SJCRH30 (cell line): ENCODE measurements around the gene TRABD2B. TPM values are rescaled to one million over a fixed set of nuclear protein-coding genes. Genes with fewer than 3 reads are reported as not detected.

ENCODE experiments used
- DNase-seq, 2 experiments: peaks; one replicate each; pipeline ENCODE4 v3.0.0-alpha.2; 2015 to 2020
- H3K27ac ChIP-seq: fragments of 250-450 bp; sonication (Bioruptor Pico); 2 replicates; pipeline ENCODE4 v1.5.1; 2020; ENCODE audit warnings: mild to moderate bottlenecking, moderate library complexity
- H3K27me3 ChIP-seq: fragments of 250-450 bp; sonication (Bioruptor Pico); 2 replicates; pipeline ENCODE4 v1.5.1; 2020; ENCODE audit warnings: mild to moderate bottlenecking, moderate library complexity
- H3K36me3 ChIP-seq: fragments of 250-450 bp; sonication (Bioruptor Pico); 2 replicates; pipeline ENCODE4 v1.5.1; 2020; ENCODE audit warnings: mild to moderate bottlenecking, moderate library complexity
- H3K4me1 ChIP-seq: fragments of 250-450 bp; sonication (Bioruptor Pico); 2 replicates; pipeline ENCODE4 v1.5.1; 2020; ENCODE audit warnings: mild to moderate bottlenecking, moderate library complexity
- H3K4me3 ChIP-seq: fragments of 250-450 bp; sonication (Bioruptor Pico); 2 replicates; pipeline ENCODE4 v1.5.1; 2020; ENCODE audit warnings: mild to moderate bottlenecking, moderate library complexity
- H3K9me3 ChIP-seq: fragments of 250-450 bp; sonication (Bioruptor Pico); replicated peaks from 2 replicates; pipeline ENCODE4 v1.5.1; 2020; ENCODE audit warnings: mild to moderate bottlenecking, moderate library complexity
- total RNA-seq: library from RNA; depleted of rRNA; stranded (reverse); fragments of >200 nt; shearing (Covaris generic); gene quantifications from 2 replicates; pipeline ENCODE4 v1.2.3, GENCODE V29; 2014

TRABD2B gene
- total RNA-seq, 1 experiment from 2014 or later, result 1.1 TPM

DNA sequence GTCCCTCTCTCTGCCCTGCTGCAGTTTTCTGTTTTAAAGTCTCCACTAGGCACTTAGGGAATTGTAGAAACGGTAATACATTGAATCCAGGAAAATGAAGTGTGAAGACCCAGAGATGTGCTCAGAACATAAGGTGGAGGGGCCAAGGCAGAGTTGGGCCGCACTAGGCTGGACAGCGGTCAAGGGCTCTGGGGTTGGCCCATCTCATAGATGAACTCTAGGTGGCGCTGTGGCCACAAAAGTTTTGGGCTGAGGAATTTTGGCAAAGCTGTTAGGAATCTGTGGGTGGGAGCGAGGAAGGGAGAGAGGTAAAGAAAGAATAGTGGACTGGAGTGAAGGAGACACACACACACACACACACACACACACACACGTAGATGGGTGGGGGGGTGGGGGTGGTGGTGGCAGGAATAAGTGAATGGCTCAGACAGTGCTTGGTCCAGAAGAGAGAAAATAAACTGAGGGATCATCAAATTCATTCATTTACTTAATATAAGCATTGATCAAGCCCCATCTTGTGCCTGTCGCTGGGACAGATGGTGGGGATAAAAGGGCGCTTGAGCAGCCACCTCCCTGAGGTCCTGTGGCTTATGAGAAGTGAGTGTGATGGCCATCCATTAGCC, 258.5 kb downstream of the TRABD2B start:
- peak; percentile 71 to 91 for DNase-seq
- H3K9me3 ChIP-seq, result peaks cover 17% of the 10 kb centered on the region; the same call in 1 of the 2 replicates
- H3K27me3 ChIP-seq, result no peaks in the 10 kb centered on the region
- no peak overlapping the region for H3K27ac ChIP-seq
- no peaks in the 10 kb centered on the region for H3K36me3 ChIP-seq
- no peak overlapping the region for H3K4me3 ChIP-seq
- no peaks in the 10 kb centered on the region for H3K4me1 ChIP-seq

DNA sequence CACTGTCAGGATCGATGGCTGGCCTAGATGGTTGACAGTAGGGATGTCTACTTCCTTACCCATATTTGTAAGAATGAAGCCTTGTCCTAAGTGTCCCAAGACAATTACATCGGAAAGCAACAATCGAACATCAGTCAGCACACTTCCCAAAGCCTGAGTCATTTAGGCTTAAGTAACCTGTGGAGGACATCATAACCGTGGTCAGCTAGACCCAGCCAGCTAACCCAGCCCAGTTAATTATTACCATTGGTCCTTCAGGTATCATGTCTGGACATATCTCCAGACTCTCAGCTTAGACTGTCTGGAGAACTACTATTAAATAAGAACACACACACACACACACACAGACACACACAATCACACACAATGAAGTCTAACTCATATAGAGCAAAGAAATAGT, 264.7 kb downstream of the TRABD2B start:
- no peaks in the 10 kb centered on the region for H3K36me3 ChIP-seq
- no peak for DNase-seq
- no peaks in the 10 kb centered on the region for H3K27me3 ChIP-seq

DNA sequence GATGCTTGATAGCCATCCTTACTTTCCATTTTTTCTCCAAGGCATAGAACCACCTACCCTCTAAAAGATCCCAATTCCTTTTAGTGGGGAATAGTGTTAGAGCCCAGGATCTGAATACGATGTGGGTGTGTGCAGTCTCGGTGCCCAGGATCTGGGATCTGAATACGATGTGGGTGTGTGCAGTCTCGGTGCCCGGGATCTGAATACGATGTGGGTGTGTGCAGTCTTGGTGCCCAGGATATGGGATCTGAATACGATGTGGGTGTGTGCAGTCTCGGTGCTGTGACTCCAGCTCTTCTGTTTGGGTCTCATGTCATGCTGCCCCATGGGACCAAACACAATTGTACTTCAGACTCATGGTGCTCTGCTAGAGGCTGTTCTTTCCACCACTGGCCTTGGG, 265.5 kb downstream of the TRABD2B start:
- Histone ChIP-seq H3K36me3 (no peaks in the 10 kb centered on the region), H3K27me3 (no peaks in the 10 kb centered on the region), H3K27ac (no peak overlapping the region), H3K4me1 (no peaks in the 10 kb centered on the region), H3K9me3 (no peaks in the 10 kb centered on the region), H3K4me3 (no peak overlapping the region)
- no peak for DNase-seq

More for the DNA sequence above, 264.7 kb downstream of the TRABD2B start:
- no peak overlapping the region for H3K4me3 ChIP-seq
- H3K27ac ChIP-seq, result no peak overlapping the region
- no peaks in the 10 kb centered on the region for H3K9me3 ChIP-seq
- no peaks in the 10 kb centered on the region for H3K4me1 ChIP-seq

DNA sequence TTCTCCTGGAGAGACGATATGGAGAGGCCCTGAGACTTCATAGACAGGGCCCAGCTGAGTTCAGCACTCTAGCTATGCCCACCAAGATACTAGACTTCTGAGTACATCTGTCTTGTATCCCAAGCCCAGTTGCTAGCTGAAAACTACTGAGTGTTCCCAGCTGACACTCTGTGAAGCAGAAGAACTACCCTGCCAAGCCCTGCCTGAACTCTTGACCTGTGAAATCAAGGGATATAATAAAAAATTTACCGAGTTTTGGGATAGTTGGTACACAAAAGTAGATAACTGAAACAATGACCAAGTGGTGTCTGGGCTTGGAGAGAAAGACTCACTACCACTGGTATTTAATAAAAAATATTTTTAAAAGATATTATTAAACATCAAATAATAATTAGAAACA, 267.5 kb downstream of the TRABD2B start:
- no peak overlapping the region for H3K27ac ChIP-seq
- no peaks in the 10 kb centered on the region for H3K9me3 ChIP-seq
- no peaks in the 10 kb centered on the region for H3K27me3 ChIP-seq
- H3K4me1 ChIP-seq, result 0 out of 2 replicates have a peak, but pooled peaks cover 4% of the 10 kb centered on the region
- H3K4me3 ChIP-seq, result no peak overlapping the region
- no peak for DNase-seq
- no peaks in the 10 kb centered on the region for H3K36me3 ChIP-seq

GRCh38 chr1:47727697-47728085, 269.5 kb downstream of the TRABD2B start:
- Histone ChIP-seq H3K36me3 (no peaks in the 10 kb centered on the region), H3K4me3 (no peak overlapping the region), H3K9me3 (no peaks in the 10 kb centered on the region), H3K4me1 (0 out of 2 replicates have a peak, but pooled peaks cover 4% of the 10 kb centered on the region), H3K27me3 (no peaks in the 10 kb centered on the region), H3K27ac (no peak overlapping the region)
- DNase-seq, result no peak

DNA sequence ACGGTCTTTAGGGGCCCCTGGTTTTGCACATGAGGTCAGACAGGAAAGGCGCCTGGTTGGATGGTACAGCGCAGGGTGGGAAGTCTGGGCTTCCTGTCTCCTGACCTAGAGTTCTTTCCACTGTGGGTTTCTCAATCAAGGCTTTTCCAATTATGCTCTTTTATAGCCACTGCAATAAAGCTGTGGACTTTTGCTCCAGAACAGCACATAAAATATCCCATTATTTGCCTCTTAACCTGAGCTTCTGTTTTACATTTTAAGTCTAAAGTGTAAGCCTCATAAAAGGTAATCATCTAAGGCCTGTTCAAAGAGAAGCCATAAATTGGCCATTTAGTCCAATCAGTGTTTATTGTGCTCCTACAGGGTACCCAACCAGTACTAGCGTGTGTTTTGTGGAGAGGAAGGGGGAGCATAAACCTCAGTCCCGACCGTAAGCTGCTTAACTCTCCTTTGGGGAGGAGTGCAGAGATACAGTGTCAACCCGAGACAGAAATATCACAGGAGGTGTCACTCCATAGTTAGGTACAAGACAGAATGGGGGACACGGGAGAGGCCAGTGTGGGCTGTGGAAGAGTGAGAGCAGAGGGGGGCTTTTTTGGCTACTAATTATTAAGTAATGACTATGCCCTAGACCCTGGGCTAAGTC, 270.0 kb downstream of the TRABD2B start:
- Histone ChIP-seq H3K4me3 (no peak overlapping the region), H3K27ac (no peak overlapping the region), H3K36me3 (no peaks in the 10 kb centered on the region), H3K9me3 (no peaks in the 10 kb centered on the region), H3K4me1 (0 out of 2 replicates have a peak, but pooled peaks cover 4% of the 10 kb centered on the region), H3K27me3 (no peaks in the 10 kb centered on the region)
- no peak for DNase-seq

DNA sequence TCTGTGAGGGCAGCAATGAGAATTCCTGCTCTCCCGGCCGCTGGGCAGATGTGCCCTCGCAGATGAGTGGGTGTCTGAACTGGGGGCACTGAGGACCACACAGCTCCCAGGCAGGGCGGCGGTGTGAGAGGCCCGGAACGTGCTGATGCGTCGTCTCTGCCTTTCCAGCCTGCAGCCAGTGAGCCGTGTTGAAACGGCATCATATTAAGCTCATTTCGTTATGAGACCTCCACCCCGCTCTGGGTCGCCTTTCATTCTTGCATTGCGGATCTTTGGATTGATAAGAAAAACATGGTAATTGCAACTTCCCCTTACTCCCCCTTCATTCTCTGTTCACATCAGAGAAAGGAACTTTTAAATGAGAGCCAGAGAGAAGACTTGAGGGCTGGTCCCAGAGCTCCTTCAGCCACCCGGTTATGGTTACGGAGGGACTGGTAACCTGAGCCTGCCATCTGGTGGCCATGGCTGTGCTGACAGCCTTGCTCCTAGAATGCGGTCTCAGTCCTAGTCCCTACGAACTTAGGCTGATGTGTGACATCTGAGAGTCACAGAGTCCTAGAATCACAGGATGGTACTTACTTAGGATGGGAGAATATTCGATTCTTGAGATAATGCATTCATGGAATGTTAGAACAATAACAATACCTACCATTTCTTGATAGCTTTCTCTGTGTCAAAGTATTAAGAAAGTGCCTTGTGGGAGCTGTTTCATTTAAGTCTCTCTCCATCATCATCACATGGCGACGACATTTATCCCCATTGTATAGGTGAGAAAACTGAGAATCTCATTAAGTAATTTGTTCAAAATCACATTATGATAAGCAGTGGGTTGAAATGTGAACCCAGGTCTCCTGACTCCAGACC, 271.0 kb downstream of the TRABD2B start:
- Histone ChIP-seq H3K36me3 (no peaks in the 10 kb centered on the region), H3K9me3 (no peaks in the 10 kb centered on the region), H3K27ac (no peak overlapping the region; the same call in 1 of the 2 replicates), H3K27me3 (no peaks in the 10 kb centered on the region), H3K4me1 (0 out of 2 replicates have a peak, but pooled peaks cover 4% of the 10 kb centered on the region), H3K4me3 (peak overlapping the region; percentile 28)
- peak; percentile 87 to 95 for DNase-seq

GRCh38 chr1:47725511-47725991, 271.6 kb downstream of the TRABD2B start:
- Histone ChIP-seq H3K27me3 (no peaks in the 10 kb centered on the region), H3K9me3 (no peaks in the 10 kb centered on the region)

DNA sequence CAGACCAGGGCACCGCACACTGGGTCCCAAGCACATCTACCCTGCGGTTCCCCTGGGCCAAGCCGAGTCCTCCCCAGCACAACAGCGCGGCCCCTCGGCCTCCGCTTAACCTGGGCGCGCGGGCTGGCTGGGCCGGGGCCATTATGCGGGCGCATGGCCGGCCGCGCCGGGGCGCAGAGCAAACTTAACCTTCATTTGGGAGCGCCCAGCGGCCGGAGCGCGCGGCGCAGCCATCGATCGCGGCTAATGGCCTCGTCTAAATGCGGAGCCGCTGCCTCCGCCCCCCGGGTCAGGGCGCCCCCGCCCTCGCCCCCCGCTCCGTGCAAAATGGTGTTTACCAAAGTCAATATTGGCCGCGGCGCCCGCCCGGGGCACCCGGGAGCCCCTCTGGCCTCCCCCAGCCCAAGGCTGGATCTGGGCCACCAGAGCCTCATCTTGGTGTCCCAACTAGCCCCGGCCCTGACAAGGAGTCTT, 272.1 kb downstream of the TRABD2B start:
- no peaks in the 10 kb centered on the region for H3K36me3 ChIP-seq
- no peak for DNase-seq
- H3K9me3 ChIP-seq, result no peaks in the 10 kb centered on the region
- no peak overlapping the region for H3K4me3 ChIP-seq
- H3K27ac ChIP-seq, result no peak overlapping the region
- no peaks in the 10 kb centered on the region for H3K27me3 ChIP-seq
- H3K4me1 ChIP-seq, result 0 out of 2 replicates have a peak, but pooled peaks cover 4% of the 10 kb centered on the region

More at GRCh38 chr1:47725511-47725991, 271.6 kb downstream of the TRABD2B start:
- Histone ChIP-seq H3K27ac (no peak overlapping the region; the same call in 1 of the 2 replicates), H3K4me3 (peak overlapping the region; percentile 28), H3K4me1 (0 out of 2 replicates have a peak, but pooled peaks cover 4% of the 10 kb centered on the region), H3K36me3 (no peaks in the 10 kb centered on the region)
- no peak for DNase-seq

DNA sequence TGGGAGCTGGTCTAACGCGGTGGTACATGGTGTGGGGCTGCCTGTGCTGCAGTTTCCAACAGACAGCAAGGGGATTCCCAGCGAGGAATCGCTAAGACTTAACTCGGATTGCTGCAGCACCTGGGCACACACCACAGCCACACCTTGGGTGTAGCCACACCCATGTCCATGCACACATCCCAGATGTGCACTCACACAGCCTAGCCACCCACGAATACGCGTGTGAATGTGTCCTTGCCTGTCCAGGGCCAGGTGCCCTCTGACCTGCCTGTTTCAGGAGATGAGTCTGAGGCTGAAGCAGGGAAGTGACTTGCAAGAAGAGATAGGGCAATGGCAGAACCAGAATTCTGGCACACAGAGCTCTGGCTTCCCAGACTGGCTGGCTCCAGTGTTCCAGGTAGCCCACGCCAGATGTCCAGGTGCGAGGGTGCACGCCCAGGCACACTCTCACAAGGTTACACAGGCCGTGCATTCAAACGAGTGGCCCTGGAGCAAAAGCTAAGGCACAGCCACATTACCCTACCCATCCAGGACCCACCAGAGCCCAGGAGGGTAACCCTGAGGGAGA, 272.7 kb downstream of the TRABD2B start:
- H3K4me3 ChIP-seq, result no peak overlapping the region
- DNase-seq, result no peak
- no peaks in the 10 kb centered on the region for H3K9me3 ChIP-seq
- H3K27ac ChIP-seq, result no peak overlapping the region
- H3K27me3 ChIP-seq, result no peaks in the 10 kb centered on the region
- H3K4me1 ChIP-seq, result 0 out of 2 replicates have a peak, but pooled peaks cover 4% of the 10 kb centered on the region
- H3K36me3 ChIP-seq, result no peaks in the 10 kb centered on the region

DNA sequence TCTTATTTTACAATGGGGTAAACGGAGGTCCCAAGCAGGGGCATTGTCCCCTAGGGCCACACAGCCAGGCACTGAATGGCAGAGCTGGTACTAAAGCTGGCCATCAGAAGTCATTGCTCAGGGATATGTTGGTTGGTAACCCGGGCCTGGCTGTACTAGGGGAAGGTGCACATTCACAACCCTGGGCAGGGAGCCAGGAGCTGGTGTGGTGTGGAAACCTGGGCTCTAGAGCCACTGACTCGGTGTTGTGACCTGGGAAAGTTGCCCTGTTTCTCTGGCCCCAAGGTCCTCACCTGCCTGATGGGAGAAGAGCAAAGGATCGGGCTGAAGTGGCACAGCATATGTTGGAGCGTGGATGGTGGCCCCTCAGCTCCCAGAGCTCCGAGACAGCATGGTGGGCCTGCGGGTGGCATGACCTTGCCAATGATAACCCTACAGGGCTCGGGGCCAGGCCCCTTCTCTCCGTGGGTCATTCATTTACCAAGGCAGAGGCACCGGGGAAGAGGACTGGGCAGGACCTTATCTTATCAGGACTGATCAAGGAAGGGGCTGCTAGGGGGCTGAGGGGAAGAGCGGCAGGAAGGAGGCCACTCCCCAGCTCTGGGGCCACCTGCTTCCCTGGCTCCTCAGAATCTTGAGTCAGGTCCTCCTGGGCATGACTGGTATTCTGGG, 274.1 kb downstream of the TRABD2B start:
- no peaks in the 10 kb centered on the region for H3K36me3 ChIP-seq
- H3K4me1 ChIP-seq, result 0 out of 2 replicates have a peak, but pooled peaks cover 4% of the 10 kb centered on the region
- no peak overlapping the region for H3K4me3 ChIP-seq
- no peak overlapping the region for H3K27ac ChIP-seq
- no peaks in the 10 kb centered on the region for H3K27me3 ChIP-seq
- H3K9me3 ChIP-seq, result no peaks in the 10 kb centered on the region
- DNase-seq, result no peak

GRCh38 chr1:47722101-47722500, 275.1 kb downstream of the TRABD2B start:
- no peak for DNase-seq
- no peak overlapping the region for H3K27ac ChIP-seq
- no peaks in the 10 kb centered on the region for H3K27me3 ChIP-seq
- H3K4me3 ChIP-seq, result no peak overlapping the region
- no peaks in the 10 kb centered on the region for H3K36me3 ChIP-seq
- 0 out of 2 replicates have a peak, but pooled peaks cover 4% of the 10 kb centered on the region for H3K4me1 ChIP-seq
- H3K9me3 ChIP-seq, result no peaks in the 10 kb centered on the region

DNA sequence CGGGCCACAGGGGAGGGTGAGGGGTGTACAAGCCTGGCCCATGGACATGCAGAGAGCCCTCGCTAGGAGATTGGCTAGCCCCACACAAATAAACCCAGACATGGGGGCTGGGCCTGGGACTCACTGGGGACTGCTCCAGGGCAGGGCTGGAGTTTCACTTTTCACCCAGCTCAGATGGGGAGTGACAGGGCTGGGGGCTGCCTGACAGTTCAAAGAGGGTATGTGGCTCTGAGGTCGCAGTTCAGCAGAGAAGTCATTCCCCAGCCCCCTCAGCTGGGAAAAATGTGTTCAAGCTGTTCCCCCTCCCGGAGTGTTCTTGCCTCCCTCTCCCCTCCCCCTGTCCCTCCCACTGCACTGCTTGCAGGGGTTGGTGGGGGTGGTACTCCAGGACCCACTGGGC, 277.1 kb downstream of the TRABD2B start:
- Histone ChIP-seq H3K4me3 (no peak overlapping the region), H3K36me3 (no peaks in the 10 kb centered on the region), H3K27me3 (no peaks in the 10 kb centered on the region), H3K9me3 (no peaks in the 10 kb centered on the region), H3K27ac (no peak overlapping the region), H3K4me1 (no peaks in the 10 kb centered on the region)
- no peak for DNase-seq

- Histone ChIP-seq H3K4me1 (peaks cover 6% of the 10 kb centered on the region; the same call in 1 of the 2 replicates), H3K4me3 (no peak overlapping the region), H3K27ac (no peak overlapping the region), H3K9me3 (no peaks in the 10 kb centered on the region), H3K36me3 (no peaks in the 10 kb centered on the region), H3K27me3 (no peaks in the 10 kb centered on the region)
- no peak for DNase-seq
Measured at GRCh38 chr1:47717341-47717740, 279.8 kb downstream of the TRABD2B start.
